MV-4-11 (cell line): Measurements from ENCODE around the gene DHRS13.
A peak's percentile ranks its signal among the peaks of the same experiment; 100 is the strongest.
"Not testable (repeated sequence)": the region's sequence is repeated elsewhere in the genome, so short reads cannot be mapped to it uniquely, and the experiment has no call there.

Experiments
- DNase-seq: peaks from one replicate; lab custom pipeline; 2025; lab: John Stamatoyannopoulos, UW

The DHRS13 gene

DNA sequence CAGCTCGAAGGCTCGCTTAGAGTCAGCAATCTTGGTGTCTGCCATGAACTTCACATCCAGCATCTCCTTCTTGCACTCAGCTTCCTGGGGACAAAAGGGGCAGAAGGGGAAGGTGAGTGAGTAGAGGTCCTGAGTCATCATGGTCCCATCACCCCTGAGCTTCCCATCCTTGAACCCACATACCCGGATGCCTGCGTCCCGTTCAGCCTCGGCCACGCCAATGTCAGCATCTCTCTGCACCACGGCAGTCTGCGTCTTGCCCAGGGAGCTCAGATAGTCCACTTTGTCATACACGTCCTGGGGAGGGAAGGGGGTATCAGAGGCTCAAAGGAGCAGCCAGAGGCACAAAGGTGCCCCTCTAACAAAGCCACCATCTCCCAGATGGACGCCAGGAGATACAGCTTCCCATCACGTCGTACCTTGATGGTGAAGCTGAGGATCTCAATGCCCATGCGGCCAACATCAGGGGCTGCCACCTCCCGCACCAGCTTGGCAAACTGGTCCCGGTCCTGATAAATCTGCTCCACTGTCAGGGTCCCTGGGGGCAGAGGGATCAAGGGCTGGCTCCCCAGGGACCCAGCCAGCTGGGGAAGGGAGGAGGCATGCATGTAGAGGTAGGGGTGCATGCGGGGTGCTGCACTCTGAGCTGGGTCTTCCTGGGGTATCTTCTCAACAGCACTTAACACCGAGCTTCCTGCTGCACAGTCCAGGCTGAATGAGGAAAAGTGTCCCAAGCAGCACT is 20.6 kb downstream of the DHRS13 start:
- no peak for DNase-seq

DNA sequence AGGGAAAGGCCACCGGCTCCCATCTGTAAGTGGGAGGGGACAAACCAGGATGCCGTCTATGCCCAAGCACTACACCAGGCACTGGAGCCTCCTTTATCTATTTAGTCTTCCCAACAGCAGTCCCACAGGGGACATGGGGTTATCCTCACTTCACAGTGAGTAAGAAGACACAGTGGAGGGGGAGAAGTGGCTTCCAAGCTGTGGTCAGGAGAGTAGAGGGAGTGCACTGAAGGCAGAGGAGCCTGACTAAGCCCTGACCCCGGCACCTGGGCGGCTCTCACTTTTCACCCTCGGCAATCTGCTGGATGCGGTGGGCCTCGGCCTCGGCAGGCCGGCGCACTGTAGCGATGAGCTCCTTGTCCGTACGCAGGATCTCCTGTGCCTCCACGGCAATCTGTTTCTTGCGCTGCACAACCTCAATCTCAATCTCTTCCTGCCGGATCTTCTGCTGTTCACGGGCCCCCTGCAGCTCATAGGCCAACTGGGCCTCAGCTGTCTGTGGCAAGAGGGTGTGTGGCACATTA is 21.3 kb downstream of the DHRS13 start:
- DNase-seq, result no peak

DNA sequence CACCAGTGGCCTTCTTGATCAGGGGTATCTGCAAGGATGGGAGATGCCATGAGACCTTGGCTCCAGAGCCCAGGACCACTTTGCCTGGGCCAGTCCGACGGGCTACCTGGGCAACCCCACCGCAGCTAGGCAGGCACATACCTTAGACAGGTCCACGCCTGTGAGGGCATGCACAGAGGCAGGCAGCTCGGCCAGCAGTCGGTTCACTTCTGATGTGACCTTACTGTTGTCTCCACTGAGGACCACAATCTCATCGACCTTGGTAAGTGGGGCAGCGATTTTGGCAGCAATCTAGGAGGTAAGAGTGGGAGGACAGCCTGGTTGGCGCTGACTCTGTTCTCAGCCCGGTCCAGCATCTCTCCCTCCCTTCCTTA is 22.3 kb downstream of the DHRS13 start:
- no peak for DNase-seq

DNA sequence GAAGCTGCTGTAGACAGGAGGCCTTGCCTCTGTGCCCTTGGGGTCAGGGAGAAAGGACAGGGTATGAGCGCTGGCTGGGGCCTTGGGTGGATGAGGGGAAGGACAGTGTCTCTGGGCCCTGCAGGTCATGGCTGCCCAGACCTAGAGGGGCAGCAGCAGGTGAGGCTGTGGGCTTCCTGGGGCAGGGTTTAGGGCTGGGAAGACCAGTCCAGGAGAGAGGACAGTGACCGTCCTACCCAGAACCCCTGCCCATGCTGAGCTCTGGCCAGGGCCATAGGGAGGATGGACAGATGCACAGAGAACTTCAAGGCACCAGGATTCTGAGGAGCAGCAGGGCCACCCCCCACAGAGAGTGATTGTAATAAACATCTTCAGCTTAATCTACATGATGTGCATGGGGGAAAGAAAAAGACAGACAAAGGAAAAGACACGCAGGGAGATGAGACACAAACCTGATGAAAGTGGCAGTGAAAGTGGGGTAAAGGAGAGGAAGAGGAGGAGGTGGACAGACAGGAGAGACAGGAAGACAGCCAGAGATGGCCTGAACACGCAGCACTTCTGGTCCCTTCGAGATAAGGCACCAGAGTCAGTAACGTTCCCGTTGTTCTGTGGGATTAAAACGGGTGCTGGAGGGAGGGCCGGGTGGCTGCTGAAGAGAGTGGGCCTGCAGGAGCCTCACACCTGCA is 22.9 kb downstream of the DHRS13 start:
- no peak for DNase-seq

DNA sequence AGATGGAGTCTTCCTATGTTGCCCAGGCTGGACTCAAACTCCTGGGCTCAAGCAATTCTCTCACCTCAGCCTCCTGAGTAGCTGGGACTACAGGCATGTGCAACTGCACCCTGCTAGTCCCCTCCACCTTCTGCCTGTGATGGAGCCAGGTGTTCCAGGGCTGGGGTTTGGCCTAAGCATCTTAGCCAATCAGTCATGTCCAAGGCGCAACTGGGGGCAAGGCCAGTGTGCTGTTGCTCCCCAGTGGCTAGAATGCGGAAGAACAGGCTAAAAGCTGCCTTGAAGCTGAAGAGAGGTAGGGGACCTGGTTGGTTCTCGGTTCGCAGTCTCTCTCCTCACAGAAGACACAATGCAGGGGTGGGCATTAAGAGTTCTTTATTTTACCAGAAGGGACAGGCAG is 23.9 kb downstream of the DHRS13 start:
- peak; percentile 19 for DNase-seq

DNA sequence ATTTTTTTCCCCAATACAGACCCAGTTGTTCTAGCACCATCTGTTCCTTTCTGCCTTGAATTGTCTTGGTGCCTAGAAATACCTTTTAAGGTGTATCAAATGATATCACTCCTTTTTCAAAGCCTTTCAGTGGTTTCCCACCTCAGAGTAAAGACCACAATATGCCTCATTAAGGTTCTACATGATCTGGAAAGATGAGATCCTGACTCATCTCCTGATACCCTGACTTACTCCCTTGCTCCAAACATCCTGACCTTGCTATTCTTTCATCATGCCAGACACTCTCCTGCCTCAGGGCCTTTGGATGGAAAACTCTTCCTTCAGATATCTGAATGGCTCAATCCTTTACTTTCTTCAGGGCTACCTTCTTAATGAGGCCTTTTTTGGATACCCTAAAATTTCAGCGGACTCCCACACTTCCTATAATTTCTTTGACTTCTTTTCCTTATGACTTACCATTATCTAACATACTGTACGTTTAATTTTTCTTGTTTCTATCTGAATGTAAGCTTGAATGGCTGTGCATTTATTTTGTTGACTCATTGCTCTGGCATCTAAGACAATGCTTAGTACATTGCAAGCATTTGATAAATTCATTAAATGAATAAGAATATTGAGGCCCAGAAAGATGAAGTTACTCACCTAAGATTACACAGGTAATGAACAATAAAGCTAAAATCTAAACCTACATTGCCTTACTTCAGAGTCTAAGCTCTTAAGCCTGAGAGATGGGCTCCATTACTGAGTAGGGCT is 24.5 kb downstream of the DHRS13 start:
- no peak for DNase-seq

DNA sequence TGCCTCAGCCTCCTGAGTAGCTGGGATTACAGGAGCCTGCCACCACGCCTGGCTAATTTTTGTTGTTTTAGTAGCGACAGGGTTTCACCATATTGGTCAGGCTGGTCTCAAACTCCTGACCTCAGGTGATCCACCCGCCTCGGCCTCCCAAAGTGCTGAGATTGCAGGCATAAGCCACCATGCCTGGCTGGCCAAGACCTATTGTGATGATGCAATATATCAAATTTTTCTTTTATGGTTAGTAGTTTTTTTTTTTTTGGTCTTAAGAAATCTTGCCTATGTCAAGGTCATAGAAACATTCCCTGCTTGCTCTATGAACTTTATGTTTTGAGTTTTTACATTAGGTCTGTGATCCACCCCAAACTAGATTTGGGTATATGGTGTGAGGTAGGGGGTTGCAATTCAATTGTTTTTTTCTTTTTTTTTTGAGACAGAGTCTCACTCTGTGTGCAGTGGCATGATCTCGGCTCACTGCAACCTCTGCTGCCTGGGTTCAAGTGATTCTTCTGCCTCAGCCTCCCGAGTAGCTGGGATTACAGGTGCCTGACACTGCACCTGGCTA is 25.6 kb downstream of the DHRS13 start:
- not testable (repeated sequence) for DNase-seq

DNA sequence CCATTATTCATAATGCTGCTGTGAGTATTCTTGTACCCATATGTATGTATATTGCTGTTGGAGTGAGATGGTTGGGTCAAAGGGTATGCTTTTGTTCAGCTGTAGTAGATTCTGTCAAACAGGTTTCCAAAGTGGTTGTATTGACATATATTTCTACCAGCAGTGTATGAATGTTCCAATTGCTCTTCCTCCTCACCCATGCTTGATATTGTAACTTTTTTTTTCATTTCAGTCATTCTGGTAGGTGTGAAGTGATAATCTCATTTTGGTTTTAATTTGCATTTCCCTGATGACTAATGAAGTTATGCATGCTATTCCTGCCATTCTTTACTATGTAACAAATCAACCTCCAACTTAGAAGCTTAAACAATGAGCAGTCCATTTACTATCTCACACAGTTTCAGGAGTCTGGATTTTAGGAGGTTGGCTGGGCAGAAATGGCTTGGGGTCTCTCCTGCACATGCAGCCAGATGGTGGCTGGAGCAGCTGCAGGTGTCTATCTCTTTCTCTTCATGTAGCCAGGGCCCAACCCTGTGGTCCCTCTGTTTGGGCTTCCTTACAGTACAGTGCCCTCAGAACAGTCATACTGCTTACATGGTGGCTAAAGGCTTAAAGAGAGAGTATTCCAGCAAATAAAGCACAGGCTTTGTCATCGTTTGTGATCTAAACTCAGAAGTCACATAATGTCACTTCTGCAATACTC is 26.9 kb downstream of the DHRS13 start:
- no peak for DNase-seq

DNA sequence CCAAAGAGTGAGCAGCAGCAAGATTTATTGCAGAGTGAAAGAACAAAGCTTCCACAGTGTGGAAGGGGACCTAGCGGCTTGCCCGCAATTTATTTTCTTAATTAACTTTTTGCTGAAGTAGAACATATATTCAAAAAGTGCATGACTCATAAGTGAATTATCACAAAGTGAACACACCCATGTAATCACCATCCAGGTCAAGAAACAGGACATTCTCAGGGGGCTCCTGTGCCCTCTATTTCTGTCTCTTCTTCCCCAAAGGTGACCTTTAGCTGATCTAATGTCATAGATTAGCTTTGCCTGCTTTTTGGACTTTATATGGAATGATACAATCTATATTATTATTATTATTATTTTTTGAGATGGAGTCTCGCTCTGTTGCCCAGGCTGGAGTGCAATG is 28.1 kb downstream of the DHRS13 start:
- DNase-seq, result no peak

DNA sequence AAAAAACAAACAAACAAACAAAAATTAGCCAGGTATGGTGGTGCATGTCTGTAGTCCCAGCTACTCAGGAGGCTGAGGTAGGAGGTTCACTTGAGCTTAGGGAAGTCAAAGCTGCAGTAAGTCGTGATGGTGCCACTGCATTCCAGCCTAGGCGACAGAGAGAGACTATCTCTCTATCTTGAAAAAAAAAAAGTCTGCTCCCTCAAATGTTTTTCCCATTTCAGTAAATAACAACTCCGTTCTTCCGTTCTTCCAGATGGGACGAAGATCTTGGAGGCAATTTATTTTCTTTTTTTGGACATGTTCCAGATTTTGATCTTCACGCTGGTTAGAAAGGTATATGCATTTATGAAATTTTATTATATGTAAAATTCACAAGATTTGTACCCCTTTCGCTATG is 29.0 kb downstream of the DHRS13 start:
- DNase-seq, result no peak

DNA sequence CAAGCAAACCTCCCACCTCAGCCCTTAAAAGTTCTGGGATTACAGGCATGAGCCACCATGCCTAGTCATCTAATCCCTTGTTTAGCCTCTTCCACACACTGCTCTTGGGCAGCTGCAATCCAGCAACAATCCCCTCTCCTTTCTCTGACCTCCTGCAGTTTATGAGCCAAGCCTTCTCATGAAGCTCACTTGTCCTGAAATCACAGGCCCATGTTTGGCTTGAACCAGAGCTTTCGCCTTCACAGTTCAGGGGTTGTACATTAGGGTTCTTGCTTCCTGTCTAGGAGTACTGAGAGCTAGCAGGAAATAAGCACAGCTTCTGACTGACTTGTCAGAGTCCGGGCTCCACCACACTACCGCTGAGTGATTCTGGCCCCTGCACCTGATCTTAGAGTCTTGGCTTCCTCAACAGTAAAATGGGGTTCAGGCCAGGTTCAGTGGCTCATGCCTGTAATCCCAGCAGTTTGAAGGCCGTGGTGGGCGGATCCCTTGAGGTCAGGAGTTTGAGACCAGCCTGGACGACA is 31.8 kb downstream of the DHRS13 start:
- DNase-seq, result peak; percentile 77

DNA sequence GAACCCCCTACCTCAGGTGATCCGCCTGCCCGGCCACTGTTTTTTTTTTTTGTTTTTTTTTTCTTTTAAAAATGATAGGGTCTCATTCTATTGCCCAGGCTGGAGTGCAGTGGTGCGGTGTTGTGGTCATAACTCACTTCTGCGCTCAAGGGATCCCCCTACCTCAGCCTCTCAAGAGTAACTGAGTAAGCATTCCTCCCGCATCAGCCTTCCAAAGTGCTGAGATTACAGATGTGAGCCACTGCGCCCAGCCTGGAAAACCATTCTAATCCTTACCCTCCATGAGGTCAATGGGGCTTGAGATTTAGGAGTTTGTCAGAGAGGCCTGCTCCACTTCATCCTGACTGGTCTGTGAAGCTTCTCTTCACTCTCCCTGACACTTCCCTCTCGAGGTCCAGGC is 35.6 kb downstream of the DHRS13 start:
- no peak for DNase-seq

DNA sequence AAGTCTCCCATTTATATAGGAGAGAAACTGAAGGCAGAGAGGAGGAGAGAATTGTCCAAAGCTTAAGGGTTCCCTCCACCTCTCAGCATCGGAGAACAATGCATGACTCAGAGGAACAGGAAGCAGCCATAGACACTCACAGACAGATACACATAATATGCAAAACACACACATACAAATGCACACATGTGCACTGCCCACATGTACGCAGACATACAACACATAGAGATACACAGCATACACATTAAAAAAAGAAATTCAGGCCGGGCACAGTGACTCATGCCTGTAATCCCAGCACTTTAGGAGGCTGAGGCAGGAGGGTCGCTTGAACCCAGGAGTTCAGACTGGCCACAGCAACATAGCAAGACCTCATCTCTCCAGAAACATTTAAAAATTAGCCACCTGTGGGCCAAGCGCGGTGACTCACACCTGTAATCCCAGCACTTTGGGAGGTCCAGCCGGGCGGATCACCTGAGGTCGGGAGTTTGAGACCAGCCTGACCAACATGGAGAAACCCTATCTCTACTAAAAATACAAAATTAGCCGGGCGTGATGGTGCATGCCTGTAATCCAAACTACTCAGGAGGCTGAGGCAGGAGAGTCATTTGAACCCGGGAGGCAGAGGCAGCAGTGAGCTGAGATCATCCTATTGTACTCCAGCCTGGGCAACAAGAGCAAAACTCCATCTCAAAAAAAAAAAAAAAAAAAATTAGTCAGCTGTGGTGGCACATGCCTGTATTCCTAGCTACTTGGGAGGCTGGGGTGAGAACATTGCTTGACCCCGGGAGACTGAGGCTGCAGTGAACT is 36.7 kb downstream of the DHRS13 start:
- peak; percentile 59 for DNase-seq

DNA sequence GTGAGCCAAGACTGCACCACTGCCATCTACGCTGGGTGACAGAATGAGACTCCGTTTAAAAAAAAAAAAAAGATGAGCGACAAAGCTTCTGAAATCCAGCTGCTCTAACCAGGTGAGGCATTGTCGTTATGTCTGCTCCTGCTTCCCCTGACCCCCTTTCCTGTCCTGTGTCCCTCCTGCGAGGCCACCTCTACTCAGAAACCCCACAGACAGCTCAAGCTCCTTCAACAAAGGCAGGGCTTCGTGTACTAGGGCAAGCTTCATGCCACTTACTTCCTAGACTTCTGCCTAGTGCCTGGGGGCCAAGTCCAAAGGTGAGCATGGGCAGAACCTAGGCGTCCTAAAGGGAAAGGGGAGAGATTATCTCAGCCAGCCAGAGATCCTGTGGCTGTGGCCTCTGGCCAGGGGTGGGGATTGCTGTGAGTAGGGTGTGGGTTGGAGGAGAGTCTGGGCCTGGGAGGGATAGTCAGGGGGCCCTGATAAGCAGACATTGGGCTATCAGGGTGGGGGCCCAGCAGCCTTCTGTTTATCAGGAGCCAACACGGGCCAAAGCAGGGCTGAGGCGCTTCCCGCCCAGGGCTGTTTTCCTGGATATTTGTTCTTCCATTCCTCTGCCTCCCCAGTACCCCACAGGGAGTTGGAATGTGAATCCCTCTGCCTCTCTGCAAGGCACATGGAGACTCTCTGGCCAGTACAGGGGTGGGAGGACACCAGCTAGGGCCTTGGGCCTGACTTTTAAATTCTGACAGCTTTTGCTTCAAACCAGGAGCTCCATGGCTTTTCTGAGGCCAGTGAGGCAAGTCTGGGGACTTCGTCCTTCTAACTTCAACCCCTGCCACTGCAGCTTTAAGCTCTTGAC is 37.7 kb downstream of the DHRS13 start:
- DNase-seq, result no peak

DNA sequence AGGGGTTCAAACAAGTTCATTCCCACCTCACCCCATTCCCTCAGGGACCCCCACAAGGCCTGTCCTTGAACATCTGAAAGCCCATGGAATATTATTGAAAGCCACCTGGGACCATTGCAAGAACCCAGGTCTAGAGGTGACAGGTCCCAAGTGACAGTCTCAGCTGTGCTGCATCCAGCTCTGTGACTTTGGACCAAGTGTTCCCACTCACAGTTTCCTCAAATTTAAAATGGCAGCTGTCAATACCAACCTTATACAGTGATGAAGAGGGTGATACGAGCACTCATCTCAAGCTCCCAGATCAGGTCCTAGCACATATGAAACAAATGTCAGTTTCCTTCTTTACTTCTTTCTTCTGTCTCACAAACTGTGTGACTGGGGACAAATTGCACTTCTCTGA is 38.9 kb downstream of the DHRS13 start:
- DNase-seq, result no peak

DNA sequence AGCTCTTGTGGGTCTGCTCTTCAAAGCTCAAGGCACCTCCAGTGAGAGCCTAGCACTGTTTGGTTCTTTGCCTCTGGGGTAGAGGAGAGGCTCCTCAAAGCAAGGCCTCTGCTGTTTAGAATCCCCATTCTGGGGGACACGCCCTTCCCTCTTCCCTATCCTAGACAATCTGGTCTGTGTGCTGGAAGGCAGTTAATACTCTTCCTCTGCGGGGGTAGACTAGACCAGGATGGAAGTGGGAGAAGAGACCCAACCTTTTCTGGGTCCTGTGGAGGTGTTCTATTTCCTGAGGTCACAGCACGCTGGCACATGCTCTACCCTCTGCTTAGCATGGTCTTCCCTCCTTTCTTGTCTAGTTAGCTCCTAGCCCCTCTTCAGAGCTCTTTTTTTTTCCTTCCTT is 40.3 kb downstream of the DHRS13 start:
- DNase-seq, result no peak

DNA sequence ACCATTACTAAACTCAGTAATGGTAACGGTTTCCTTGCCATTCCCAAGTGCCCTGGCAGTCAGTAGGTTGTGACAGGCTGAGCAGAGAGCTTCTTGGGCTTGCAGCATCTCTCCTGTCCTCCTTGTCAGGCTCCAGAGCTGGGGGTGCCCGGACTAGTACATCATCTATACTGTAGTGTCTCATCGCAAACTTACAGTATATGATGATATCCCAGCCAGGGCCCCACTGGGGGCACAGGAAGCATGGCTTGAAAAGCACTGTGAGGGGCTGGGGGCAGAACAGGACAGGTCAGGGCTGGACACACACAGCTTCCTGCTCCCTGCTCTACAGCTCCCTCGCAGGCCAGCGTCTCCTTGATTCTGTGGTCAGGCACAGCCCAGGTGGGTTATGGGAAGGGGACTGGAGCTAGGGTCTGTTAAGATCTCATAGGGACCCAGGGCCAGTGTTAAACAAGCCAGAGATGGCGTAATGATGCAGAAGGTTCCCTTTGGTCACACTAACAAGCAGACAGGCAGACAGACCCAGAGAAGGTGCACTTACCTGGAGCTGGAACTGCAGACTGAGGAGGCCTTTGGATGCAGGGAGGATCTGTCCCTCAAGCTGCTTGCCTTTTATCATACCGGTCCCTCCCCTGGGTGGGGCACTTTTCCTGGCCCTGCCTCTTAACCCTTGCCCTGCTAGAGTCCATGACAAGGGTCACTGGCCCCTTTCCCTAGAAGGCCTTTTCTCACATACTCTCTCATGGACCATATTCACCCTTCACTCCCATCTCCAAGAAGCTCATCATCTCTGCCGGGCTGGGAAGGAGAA is 41.3 kb downstream of the DHRS13 start:
- DNase-seq, result no peak

DNA sequence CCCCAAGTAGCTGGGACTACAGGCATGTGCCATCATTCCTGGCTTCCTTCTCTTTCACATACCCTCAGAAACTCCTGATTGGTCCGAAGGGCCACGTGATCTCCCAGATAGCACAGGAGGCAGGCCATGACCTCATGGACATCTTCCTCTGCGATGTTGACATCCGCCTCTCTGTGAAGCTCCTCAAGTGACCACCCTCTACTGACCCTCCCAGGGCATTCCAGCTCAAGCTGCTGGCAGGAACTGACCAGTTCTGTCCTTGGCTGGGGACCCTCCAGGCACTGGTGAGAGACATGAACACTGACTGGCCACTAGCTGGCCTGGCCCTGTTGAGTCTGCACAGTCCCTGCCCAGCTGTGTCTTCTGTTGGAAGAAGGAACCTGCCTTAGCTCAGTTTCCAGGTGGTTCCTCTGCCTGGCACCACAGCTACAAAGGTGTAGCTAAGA is 42.5 kb downstream of the DHRS13 start:
- no peak for DNase-seq

DNA sequence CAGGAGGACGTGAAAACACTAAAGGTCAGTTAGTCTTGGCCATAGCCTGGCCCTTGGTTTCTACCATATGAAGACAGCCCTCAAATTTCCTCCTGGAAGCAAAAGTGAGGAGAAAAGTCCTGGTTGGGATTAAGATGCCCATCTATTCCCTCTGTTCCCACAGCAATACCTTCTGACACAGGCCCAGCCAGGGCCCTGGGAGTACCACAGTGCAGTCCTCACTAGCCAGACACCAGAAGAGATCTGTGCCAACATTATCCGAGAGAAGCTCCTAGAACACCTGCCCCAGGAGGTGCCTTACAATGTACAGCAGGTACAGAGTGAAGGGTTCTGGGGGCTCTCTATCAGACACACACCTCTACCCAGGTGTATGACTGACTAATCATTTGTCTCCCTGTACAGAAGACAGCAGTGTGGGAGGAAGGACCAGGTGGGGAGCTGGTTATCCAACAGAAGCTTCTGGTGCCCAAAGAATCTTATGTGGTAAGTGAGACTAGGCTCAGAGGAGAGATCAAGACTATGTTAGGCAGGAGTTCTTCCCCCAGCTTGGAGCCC is 44.0 kb downstream of the DHRS13 start:
- DNase-seq, result no peak
